ENCODE results near the gene TMBIM6. TPM values are rescaled to one million over a fixed set of nuclear protein-coding genes. Genes with fewer than 3 reads are reported as not detected.
"Not testable (repeated sequence)": the region's sequence is repeated elsewhere in the genome, so short reads cannot be mapped to it uniquely, and the experiment has no call there.

Gene TMBIM6
- polyA plus RNA-seq, 3 donors = 714 to 750 (median 741) TPM

GRCh38 chr12:49707128-49707811 is 34.1 kb upstream of the TMBIM6 start, which contains the start of gene FMNL3:
Gene FMNL3 (minus strand): TSS chr12:49707405. CDS start chr12:49707180, 225 bp downstream.
- DNase-seq = peak; percentile 94

GRCh38 chr12:49707812-49708147 is 33.6 kb upstream of the TMBIM6 start:
- no peak for DNase-seq

- DNase-seq = no peak
These were observed 32.5 kb upstream of the TMBIM6 start for GRCh38 chr12:49708851-49709250.

- not testable (repeated sequence) for DNase-seq
These were observed 27.4 kb upstream of the TMBIM6 start for GRCh38 chr12:49713952-49714351.

- no peak for DNase-seq
These were observed 24.8 kb upstream of the TMBIM6 start for GRCh38 chr12:49716553-49716952.

- not testable (repeated sequence) for DNase-seq
These were observed 23.6 kb upstream of the TMBIM6 start for GRCh38 chr12:49717800-49718199.

- no peak for DNase-seq
These were observed 21.1 kb upstream of the TMBIM6 start for GRCh38 chr12:49720214-49720613.

GRCh38 chr12:49721355-49721754 is 20.0 kb upstream of the TMBIM6 start:
- DNase-seq = not testable (repeated sequence)

GRCh38 chr12:49728446-49728845 is 12.9 kb upstream of the TMBIM6 start:
- DNase-seq = no peak

- no peak for DNase-seq
These were observed 11.3 kb upstream of the TMBIM6 start for GRCh38 chr12:49730050-49730449.

- no peak for DNase-seq
These were observed 10.7 kb upstream of the TMBIM6 start for GRCh38 chr12:49730568-49731101.

- DNase-seq = no peak
These were observed 7.9 kb upstream of the TMBIM6 start for GRCh38 chr12:49733219-49734017.

- DNase-seq = not testable (repeated sequence)
These were observed 6.5 kb upstream of the TMBIM6 start for GRCh38 chr12:49734900-49735299.

GRCh38 chr12:49738721-49739120 is 2.6 kb upstream of the TMBIM6 start:
- DNase-seq = not testable (repeated sequence)

GRCh38 chr12:49740277-49740676 is 1.1 kb upstream of the TMBIM6 start:
- not testable (repeated sequence) for DNase-seq

- peak; percentile 74 for DNase-seq
These were observed 694 bp downstream of the TMBIM6 start for GRCh38 chr12:49741882-49742620.

GRCh38 chr12:49744363-49744885 is 3.1 kb downstream of the TMBIM6 start:
- no peak for DNase-seq

- no peak for DNase-seq
These were observed 6.9 kb downstream of the TMBIM6 start for GRCh38 chr12:49748306-49748705.

- no peak for DNase-seq
These were observed 7.4 kb downstream of the TMBIM6 start for GRCh38 chr12:49748800-49749199.

GRCh38 chr12:49750027-49750995 is 9.0 kb downstream of the TMBIM6 start:
- DNase-seq = no peak

GRCh38 chr12:49750996-49751393 is 9.6 kb downstream of the TMBIM6 start:
- DNase-seq = no peak

Data from renal pelvis (tissue), 4 donors.